Measurements from ENCODE around the gene TTLL13.

GRCh38 chr15:90203473-90203872 is 45.9 kb upstream of the TTLL13 start:
- no peak for TF ChIP-seq CTCF (IDR thresholded peaks at IDR 0.05)
- no peak for TF ChIP-seq ZFX (IDR thresholded peaks at IDR 0.05; ENCODE audit: borderline replicate concordance)

Measured in 22Rv1 (cell line).